Mucosa of descending colon (tissue), 3 donors: ENCODE results near the gene OTOP3. TPM values are rescaled to one million over a fixed set of nuclear protein-coding genes. Genes with fewer than 3 reads are reported as not detected.

Source experiments
- ATAC-seq: fragments of 200-7000 bp; cut with Tn5 transposase; one replicate; pipeline ENCODE4 v1.9.1; 2020; ENCODE audit warnings: mild to moderate bottlenecking, moderate library complexity
- DNase-seq, 3 donors: peaks; one replicate each; pipeline ENCODE4 v3.0.0-alpha.2; 2020
- H3K36me3 ChIP-seq: fragments of 200-600 bp; one replicate; pipeline ENCODE4 v1.8.0; 2021; ENCODE audit warnings: low read depth, mild to moderate bottlenecking
- H3K4me1 ChIP-seq: fragments of 200-600 bp; one replicate; pipeline ENCODE4 v1.8.0; 2021; ENCODE audit warnings: low read depth, mild to moderate bottlenecking
- H3K4me3 ChIP-seq: fragments of 200-600 bp; one replicate; pipeline ENCODE4 v1.8.0; 2021; ENCODE audit warnings: mild to moderate bottlenecking
- H3K9me3 ChIP-seq: fragments of 200-600 bp; one replicate; pipeline ENCODE4 v1.8.0; 2021; ENCODE audit warnings: mild to moderate bottlenecking
- CTCF ChIP-seq: fragments of 200-600 bp; IDR thresholded peaks from one replicate; pipeline ENCODE4 v1.8.0; 2022; ENCODE audit warnings: antibody characterized with exemption, mild to moderate bottlenecking
- intact Hi-C, 2 donors: fragments of 100-400 bp; cut with DNase I in 1 of 2; cut with micrococcal nuclease in 1 of 2; formaldehyde crosslinking; loops; one replicate each; pipeline versions ENCODE4 v1.11.0 to v1.11.1; 2022; cut with DNase I, micrococcal nuclease
- total RNA-seq, 3 donors: library from RNA; stranded (reverse); fragmentation: NEBNext Ultra II Directional in 2 of 3; extraction: Animal tissue kit (Norgen Biotek cat#: 25700) in 2 of 3; gene quantifications; one replicate each; pipeline versions ENCODE4 v1.2.1 to v1.2.4, GENCODE V29; 2021 to 2023
- donor health status: DM: no; HTN: no; CAD: no; lungs with moderate emphysema.
- donor health status: DM: no; HTN: no; CAD: no.
- donor health status: DM: no; HTN: yes; CAD: no.

OTOP3 gene
- total RNA-seq, 3 donors from 2014 or later = 0.38 to 2.8 (median 1.5) TPM

- ATAC-seq (peak; percentile 70), DNase-seq (peak in 2 of 3 donors; percentile 33 to 51)
- intact Hi-C loops = no loop called here
- peaks cover 7% of the 10 kb centered on the region for H3K4me1 ChIP-seq
- no peaks in the 10 kb centered on the region for H3K36me3 ChIP-seq
- no peaks in the 10 kb centered on the region for H3K9me3 ChIP-seq
- H3K4me3 ChIP-seq = no peak within 1 kb of the TSS
- no peak for TF ChIP-seq CTCF
Observed at GRCh38 chr17:74892974-74893911, 42.5 kb upstream of the OTOP3 start, which contains the start of gene FADS6. Gene FADS6, minus strand, starts transcription at chr17:74893633. Its CDS starts 38 bp downstream, at chr17:74893595.

GRCh38 chr17:74893936-74894671, 41.6 kb upstream of the OTOP3 start:
- H3K4me3 ChIP-seq = no peak overlapping the region
- peaks cover 7% of the 10 kb centered on the region for H3K4me1 ChIP-seq
- DNase-seq (no peak), ATAC-seq (no peak)
- no peaks in the 10 kb centered on the region for H3K36me3 ChIP-seq
- intact Hi-C loops = no loop called here
- H3K9me3 ChIP-seq = no peaks in the 10 kb centered on the region
- no peak for TF ChIP-seq CTCF

- no peak overlapping the region for H3K4me3 ChIP-seq
- intact Hi-C loops = no loop called here
- H3K4me1 ChIP-seq = peaks cover 3% of the 10 kb centered on the region
- DNase-seq (no peak), ATAC-seq (no peak)
- no peaks in the 10 kb centered on the region for H3K9me3 ChIP-seq
- no peak for TF ChIP-seq CTCF
- H3K36me3 ChIP-seq = no peaks in the 10 kb centered on the region
Observed at GRCh38 chr17:74898376-74898946, 37.2 kb upstream of the OTOP3 start.

- no peak for TF ChIP-seq CTCF
- H3K36me3 ChIP-seq = no peaks in the 10 kb centered on the region
Observed at GRCh38 chr17:74900208-74900607, 35.5 kb upstream of the OTOP3 start.

GRCh38 chr17:74901353-74902135, 34.2 kb upstream of the OTOP3 start:
- no peak for DNase-seq
- Histone ChIP-seq H3K36me3 (no peaks in the 10 kb centered on the region), H3K4me1 (no peaks in the 10 kb centered on the region), H3K4me3 (no peak overlapping the region), H3K9me3 (no peaks in the 10 kb centered on the region)
- ATAC-seq = no peak
- intact Hi-C loops = no loop called here
- no peak for TF ChIP-seq CTCF

More at GRCh38 chr17:74900208-74900607, 35.5 kb upstream of the OTOP3 start:
- intact Hi-C loops = no loop called here
- Histone ChIP-seq H3K4me3 (no peak overlapping the region), H3K9me3 (no peaks in the 10 kb centered on the region), H3K4me1 (no peaks in the 10 kb centered on the region)
- DNase-seq (no peak), ATAC-seq (no peak)
